Gastroesophageal sphincter (tissue), 4 donors: ENCODE data around the gene SEMA6C. TPM values are rescaled to one million over a fixed set of nuclear protein-coding genes. Genes with fewer than 3 reads are reported as not detected.

Experiments used
- ATAC-seq: fragments of 150-250 bp; one replicate; pipeline ENCODE4 v1.9.1; 2016; ENCODE audit warnings: mild to moderate bottlenecking, moderate library complexity
- H3K27ac ChIP-seq, 4 donors: fragments of 200-600 bp; sonication (generic) in 3 of 4; 1 replicate in 3 of 4; 2 replicates in 1 of 4; pipeline ENCODE4 v1.5.1; 2016 to 2019
- H3K27me3 ChIP-seq: fragments of 200-600 bp; sonication (generic); one replicate; pipeline ENCODE4 v1.5.1; 2019
- H3K36me3 ChIP-seq, 2 donors: fragments of 200-600 bp; sonication (generic); one replicate each; pipeline ENCODE4 v1.5.1; 2019; ENCODE audit warnings: control low read depth in 1 of 2
- H3K4me1 ChIP-seq, 3 donors: fragments of 200-600 bp; sonication (generic); 1 replicate in 2 of 3; 2 replicates in 1 of 3; pipeline ENCODE4 v1.5.1; 2016 to 2019; ENCODE audit warnings: control low read depth in 2 of 3
- H3K4me3 ChIP-seq, 2 donors: fragments of 200-600 bp; sonication (generic); one replicate each; pipeline ENCODE4 v1.5.1; 2019; ENCODE audit warnings: mild to moderate bottlenecking in 1 of 2, moderate library complexity in 1 of 2
- H3K9me3 ChIP-seq, 3 donors: fragments of 200-600 bp; sonication (generic); one replicate each; pipeline ENCODE4 v1.5.1; 2017 to 2019; ENCODE audit warnings: control low read depth in 2 of 3
- CTCF ChIP-seq, 4 experiments: fragments of 200-600 bp in 2 of 4; fragments of 450-650 bp in 2 of 4; sonication (generic) in 1 of 4; IDR thresholded peaks; one replicate each; pipeline ENCODE4 v1.5.1; 2017 to 2019; ENCODE audit warnings: antibody characterized with exemption in 4 of 4, mild to moderate bottlenecking in 2 of 4, moderate library complexity in 2 of 4
- EP300 ChIP-seq: sonication (generic); formaldehyde crosslinking; IDR thresholded peaks from one replicate; pipeline ENCODE4 v1.6.1; 2017; ENCODE audit warnings: antibody characterized with exemption, mild to moderate bottlenecking
- POLR2A ChIP-seq, 2 donors: fragments of 450-650 bp; IDR thresholded peaks; one replicate each; pipeline ENCODE4 v1.6.1; 2017; ENCODE audit warnings: antibody characterized with exemption in 2 of 2, mild to moderate bottlenecking in 2 of 2, moderate library complexity in 1 of 2
- POLR2AphosphoS5 ChIP-seq: sonication (generic); formaldehyde crosslinking; IDR thresholded peaks from one replicate; pipeline ENCODE4 v1.6.1; 2017; ENCODE audit warnings: antibody characterized with exemption
- WGBS, 2 donors: methylation state at CpG; one replicate each; pipeline ENCODE4 v1.1.5; 2018; ENCODE audit warnings: low coverage in 1 of 2; 5-methylcytosine and 5-hydroxymethylcytosine counted together
- total RNA-seq, 4 donors: library from RNA; depleted of rRNA; stranded (reverse); fragments of >200 nt; gene quantifications; one replicate each; pipeline ENCODE4 v1.1.0, GENCODE V29; 2016

Gene SEMA6C
- total RNA-seq, 4 donors from 2014 or later, result 6.1 to 13.9 (median 8.0) TPM

- peaks cover 0 to 45% of the 10 kb centered on the region in 2 donors for H3K36me3 ChIP-seq
- peaks cover 4 to 54% (median 22%) of the 10 kb centered on the region in 3 donors for H3K4me1 ChIP-seq
- peak; percentile 95 for ATAC-seq
- no peak for TF ChIP-seq EP300
- TF ChIP-seq POLR2AphosphoS5, result peak; percentile 97
- peak in 1 of 2 donors; percentile 30 for TF ChIP-seq POLR2A (IDR thresholded peaks at IDR 0.05)
- TF ChIP-seq CTCF (IDR thresholded peaks at IDR 0.05), result peak in 3 of 4 experiments; percentile 25 to 62 (median 45)
- H3K27ac ChIP-seq, result peak within 1 kb of the TSS; percentile 84 to 96 (median 90)
- no peaks in the 10 kb centered on the region for H3K9me3 ChIP-seq
- no peaks in the 10 kb centered on the region for H3K27me3 ChIP-seq
- WGBS, 2 donors, result 0 to 1% methylated on average over 18 to 20 of the region's 38 CpGs
- H3K4me3 ChIP-seq, result peak within 1 kb of the TSS; percentile 70 to 96
Observed at GRCh38 chr1:151165738-151166504, 19.5 kb upstream of the SEMA6C start, which contains the start of the genes LYSMD1 and SCNM1. TSS of gene LYSMD1 (minus strand) at chr1:151165902. CDS start at chr1:151165258, 644 bp downstream. TSS of gene SCNM1 (plus strand) at chr1:151166144. CDS start at chr1:151166153, 9 bp downstream.

GRCh38 chr1:151165281-151165737, 18.9 kb upstream of the SEMA6C start:
- peak overlapping the region; percentile 70 to 96 for H3K4me3 ChIP-seq
- H3K36me3 ChIP-seq, result peaks cover 0 to 51% of the 10 kb centered on the region in 2 donors
- H3K27ac ChIP-seq, result peak overlapping the region; percentile 84 to 96 (median 90)
- no peaks in the 10 kb centered on the region for H3K9me3 ChIP-seq
- peaks cover 4 to 60% (median 22%) of the 10 kb centered on the region in 3 donors for H3K4me1 ChIP-seq
- TF ChIP-seq POLR2AphosphoS5 (no peak), CTCF (IDR thresholded peaks at IDR 0.05) (no peak), POLR2A (IDR thresholded peaks at IDR 0.05) (no peak), EP300 (no peak)
- 0 to 18% methylated on average over 7 of the region's 15 CpGs for WGBS, 2 donors
- H3K27me3 ChIP-seq, result no peaks in the 10 kb centered on the region
- peak; percentile 68 for ATAC-seq

- TF ChIP-seq POLR2A (IDR thresholded peaks at IDR 0.05), result peak in 1 of 2 donors; percentile 16
- no peak for TF ChIP-seq CTCF (IDR thresholded peaks at IDR 0.05)
- TF ChIP-seq EP300, result no peak
- peak; percentile 15 for TF ChIP-seq POLR2AphosphoS5
- WGBS, 2 donors, result 16 to 31% methylated on average over 5 to 6 of the region's 11 CpGs
- peak overlapping the region; percentile 70 to 96 for H3K4me3 ChIP-seq
- peaks cover 4 to 63% (median 22%) of the 10 kb centered on the region in 3 donors for H3K4me1 ChIP-seq
- H3K36me3 ChIP-seq, result peaks cover 0 to 52% of the 10 kb centered on the region in 2 donors
- H3K27ac ChIP-seq, result peak overlapping the region; percentile 84 to 96 (median 90)
- ATAC-seq, result peak; percentile 33
- H3K27me3 ChIP-seq, result no peaks in the 10 kb centered on the region
- no peaks in the 10 kb centered on the region for H3K9me3 ChIP-seq
Observed at GRCh38 chr1:151164732-151165280, 18.4 kb upstream of the SEMA6C start.

- Histone ChIP-seq H3K9me3 (no peaks in the 10 kb centered on the region), H3K4me3 (no peak overlapping the region), H3K4me1 (peaks cover 0 to 50% (median 11%) of the 10 kb centered on the region in 3 donors), H3K27ac (peak overlapping the region in 3 of 4 donors; percentile 5 to 39 (median 16)), H3K27me3 (no peaks in the 10 kb centered on the region), H3K36me3 (peaks cover 0 to 62% of the 10 kb centered on the region in 2 donors)
- TF ChIP-seq EP300 (no peak), POLR2A (IDR thresholded peaks at IDR 0.05) (no peak), POLR2AphosphoS5 (no peak), CTCF (IDR thresholded peaks at IDR 0.05) (no peak)
- no peak for ATAC-seq
Observed at GRCh38 chr1:151159373-151159772, 12.9 kb upstream of the SEMA6C start.
